ENCODE data around the gene ITIH2.

- no peak for TF ChIP-seq CTCF (IDR thresholded peaks at IDR 0.05; ENCODE audit: low read depth, low read length)
- no peak for TF ChIP-seq EZH2phosphoT487 (IDR thresholded peaks at IDR 0.05; ENCODE audit: low read depth)
Measured at GRCh38 chr10:7703140-7703539, at the start of gene ITIH2.
